IMR-90 (cell line): ENCODE measurements around the gene NCAPD3. TPM values are rescaled to one million over a fixed set of nuclear protein-coding genes. Genes with fewer than 3 reads are reported as not detected.

Source experiments
- ATAC-seq: fragments of 200-7000 bp; cut with Tn5 transposase; 2 replicates; pipeline ENCODE4 v1.9.1; 2020; ENCODE audit warnings: low read depth, mild to moderate bottlenecking, moderate library complexity
- BruUV-seq: library from RNA; stranded (reverse); fragments of 400-500 nt; replicated peaks from 2 replicates; lab custom pipeline; 2021; lab: Mats Ljungman, UMichigan
- CTCF ChIA-PET: fragments of 300-600 bp; formaldehyde crosslinking; extraction: SDS; loops from one replicate; lab custom pipeline; 2021; ENCODE audit warnings: antibody characterized with exemption; lab: Yijun Ruan, JAX
- POLR2A ChIA-PET: fragments of 300-600 bp; sonication (Branson Sonifier 250); formaldehyde crosslinking; loops from one replicate; lab custom pipeline; 2022; ENCODE audit warnings: antibody characterized with exemption; ENCODE audit not compliant: unreplicated experiment; lab: Charles Lee
- DNase-seq: peaks from one replicate; pipeline ENCODE4 v3.0.0; 2013
- H2AFZ ChIP-seq: replicated peaks from 2 replicates; pipeline ENCODE3; 2013; ENCODE audit warnings: low read length, mild to moderate bottlenecking; ENCODE audit not compliant: poor library complexity
- H2AK5ac ChIP-seq: 2 replicates; pipeline ENCODE4 v1.6.1; 2013; ENCODE audit warnings: low read depth, low read length, inconsistent platforms
- H2AK9ac ChIP-seq: replicated peaks from 2 replicates; pipeline ENCODE3; 2013; ENCODE audit warnings: mild to moderate bottlenecking, low read depth, low read length, moderate library complexity; ENCODE audit not compliant: poor library complexity
- H2BK120ac ChIP-seq: 2 replicates; pipeline ENCODE4 v1.6.1; 2013; ENCODE audit warnings: low read depth, low read length, inconsistent platforms
- H2BK15ac ChIP-seq: 3 replicates; pipeline ENCODE4 v1.6.1; 2013; ENCODE audit warnings: low read depth, low read length, inconsistent platforms
- H2BK20ac ChIP-seq: 2 replicates; pipeline ENCODE4 v1.6.1; 2013; ENCODE audit warnings: low read depth, mild to moderate bottlenecking, inconsistent platforms, low read length, moderate library complexity
- H2BK5ac ChIP-seq: 2 replicates; pipeline ENCODE4 v1.6.1; 2013; ENCODE audit warnings: mild to moderate bottlenecking, low read depth, low read length, inconsistent platforms; ENCODE audit not compliant: poor library complexity, severe bottlenecking
- H3K14ac ChIP-seq: replicated peaks from 2 replicates; pipeline ENCODE4 v1.6.1; 2013; ENCODE audit warnings: low read depth, low read length, inconsistent platforms
- H3K18ac ChIP-seq: 2 replicates; pipeline ENCODE4 v1.6.1; 2013; ENCODE audit warnings: low read depth, low read length, control low read depth
- H3K23ac ChIP-seq: 2 replicates; pipeline ENCODE4 v1.6.1; 2013; ENCODE audit warnings: low read depth, low read length, inconsistent platforms
- H3K27ac ChIP-seq: 2 replicates; pipeline ENCODE4 v1.5.1; 2013; ENCODE audit warnings: mild to moderate bottlenecking, control low read depth, low read length; ENCODE audit not compliant: insufficient read depth
- H3K27me3 ChIP-seq: 2 replicates; pipeline ENCODE4 v1.6.1; 2013; ENCODE audit warnings: low read length; ENCODE audit not compliant: control insufficient read depth, insufficient read depth
- H3K36me3 ChIP-seq: 2 replicates; pipeline ENCODE4 v1.6.1; 2013; ENCODE audit warnings: low read length, mixed read lengths; ENCODE audit not compliant: control insufficient read depth, insufficient read depth
- H3K4ac ChIP-seq: 2 replicates; pipeline ENCODE4 v1.6.1; 2013; ENCODE audit warnings: low read depth, low read length, inconsistent platforms
- H3K4me1 ChIP-seq: 2 replicates; pipeline ENCODE4 v1.6.1; 2013; ENCODE audit warnings: low read length, mixed read lengths; ENCODE audit not compliant: control insufficient read depth, insufficient read depth
- H3K4me2 ChIP-seq: 2 replicates; pipeline ENCODE4 v1.6.1; 2013; ENCODE audit warnings: low read depth, mild to moderate bottlenecking, control low read depth, low read length, moderate library complexity
- H3K4me3 ChIP-seq: 2 replicates; pipeline ENCODE4 v1.5.1; 2013; ENCODE audit warnings: low read depth, mild to moderate bottlenecking, control low read depth, low read length, moderate library complexity; ENCODE audit not compliant: insufficient read depth
- H3K56ac ChIP-seq: 2 replicates; pipeline ENCODE4 v1.6.1; 2013; ENCODE audit warnings: low read length, inconsistent platforms; ENCODE audit not compliant: insufficient read depth; ENCODE audit errors: extremely low read depth
- H3K79me1 ChIP-seq, 2 experiments: 2 replicates each; pipeline ENCODE4 v1.6.1; 2013; ENCODE audit warnings: low read length in 2 of 2, inconsistent platforms in 1 of 2, low read depth in 1 of 2
- H3K9ac ChIP-seq: 2 replicates; pipeline ENCODE4 v1.6.1; 2013; ENCODE audit warnings: low read depth, low read length, control low read depth
- H3K9me1 ChIP-seq: 2 replicates; pipeline ENCODE4 v1.6.1; 2013; ENCODE audit warnings: low read length, inconsistent platforms; ENCODE audit not compliant: insufficient read depth
- H3K9me3 ChIP-seq: 2 replicates; pipeline ENCODE4 v1.6.1; 2013; ENCODE audit warnings: low read length; ENCODE audit not compliant: control insufficient read depth, insufficient read depth
- H4K20me1 ChIP-seq: 2 replicates; pipeline ENCODE4 v1.6.1; 2013; ENCODE audit warnings: low read length, inconsistent platforms; ENCODE audit not compliant: insufficient read depth
- H4K5ac ChIP-seq: 2 replicates; pipeline ENCODE4 v1.6.1; 2013; ENCODE audit warnings: mild to moderate bottlenecking, low read depth, low read length, control low read depth
- H4K8ac ChIP-seq, 2 experiments: 2 replicates each; pipeline ENCODE4 v1.6.1; 2013; ENCODE audit warnings: low read depth in 2 of 2, low read length in 2 of 2, control low read depth in 1 of 2, inconsistent platforms in 1 of 2
- H4K91ac ChIP-seq: 2 replicates; pipeline ENCODE4 v1.6.1; 2013; ENCODE audit warnings: low read depth, low read length, inconsistent platforms; ENCODE audit not compliant: insufficient read depth
- CHD1 ChIP-seq: IDR thresholded peaks from 2 replicates; pipeline ENCODE4 v1.6.1; 2012; ENCODE audit warnings: low read depth, low read length, improper control_type of control experiment
- CTCF ChIP-seq: conservative IDR thresholded peaks from 2 replicates; pipeline ENCODE4 v1.5.1; 2012; ENCODE audit warnings: mild to moderate bottlenecking, low read depth, low read length, improper control_type of control experiment
- ELK1 ChIP-seq: fragments of 150-350 bp; IDR thresholded peaks from 2 replicates; pipeline ENCODE4 v1.6.1; 2016; ENCODE audit warnings: low read depth, mild to moderate bottlenecking, low read length, moderate library complexity, borderline replicate concordance
- WGBS, 2 experiments: methylation state at CpG; one replicate each; pipeline versions ENCODE4 v1.1.5 to v1.1.7; 2013; ENCODE audit warnings: missing lambda C conversion rate in 2 of 2; ENCODE audit not compliant: insufficient read length in 1 of 2; ENCODE audit errors: extremely low coverage in 2 of 2; 5-methylcytosine and 5-hydroxymethylcytosine counted together
- dilution Hi-C: fragments of 300-500 bp; cut with HindIII; formaldehyde crosslinking; loops from one replicate; pipeline ENCODE4 v1.14.3; 2018; ENCODE audit warnings: low sequenced_read_pairs; ENCODE audit not compliant: unreplicated experiment
- in situ Hi-C: fragments of 300-500 bp; cut with MboI; formaldehyde crosslinking; loops from 3 replicates; pipeline ENCODE4 v1.14.3; 2019; ENCODE audit warnings: low sequenced_read_pairs, inconsistent platforms, mixed read lengths
- intact Hi-C: fragments of 100-400 bp; cut with micrococcal nuclease; formaldehyde crosslinking; loops from 2 replicates; pipeline ENCODE4 v1.10.0; 2022
- polyA plus RNA-seq, 3 experiments: library from polyadenylated mRNA; depleted of rRNA; stranded (reverse); fragments of >200 nt; gene quantifications; 2 replicates each; pipeline ENCODE4 v1.2.3, GENCODE V29; 2012; ENCODE audit warnings: low replicate concordance in 1 of 3
- total RNA-seq: library from RNA; depleted of rRNA; stranded (reverse); fragments of >200 nt; gene quantifications from 2 replicates; pipeline ENCODE4 v1.2.3, GENCODE V29; 2012

Gene NCAPD3
- total and polyA plus RNA-seq, 2 of the 4 experiments (the other 2 are of a cell fraction): 18.0 to 19.2 TPM

GRCh38 chr11:134159652-134160051 lies 64.1 kb downstream of the NCAPD3 start:
- H2BK120ac ChIP-seq: no peak overlapping the region
- H3K27ac ChIP-seq: no peak overlapping the region
- H2BK15ac ChIP-seq: no peak overlapping the region
- H3K4ac ChIP-seq: no peak overlapping the region
- CTCF ChIA-PET: no interaction called here
- no peaks in the 10 kb centered on the region for H3K9me3 ChIP-seq
- no peak overlapping the region for H3K18ac ChIP-seq
- H3K9me1 ChIP-seq: no peaks in the 10 kb centered on the region
- no peak overlapping the region for H2AFZ ChIP-seq
- no peak overlapping the region for H2BK5ac ChIP-seq
- no peak overlapping the region for H2BK20ac ChIP-seq
- no peak overlapping the region for H2AK9ac ChIP-seq
- no peaks in the 10 kb centered on the region for H4K20me1 ChIP-seq
- peaks cover 28% of the 10 kb centered on the region for H3K36me3 ChIP-seq
- intact Hi-C loops: no loop called here
- no peak overlapping the region for H2AK5ac ChIP-seq
- H4K8ac ChIP-seq: no peak overlapping the region
- no peaks in the 10 kb centered on the region for H3K79me1 ChIP-seq
- WGBS, 2 experiments: 82% methylated on average over 7 of the region's 9 CpGs; no CpG with 5 or more reads in 1 of the 2 experiments
- dilution Hi-C loops: no loop called here
- no peak overlapping the region for H3K14ac ChIP-seq
- TF ChIP-seq CHD1 (no peak), CTCF (no peak), ELK1 (no peak)
- H3K4me3 ChIP-seq: no peak overlapping the region
- no peak overlapping the region for H4K91ac ChIP-seq
- ATAC-seq: no peak
- POLR2A ChIA-PET: no interaction called here
- BruUV-seq: no TSS peak
- no peak overlapping the region for H3K23ac ChIP-seq
- no peak overlapping the region for H3K56ac ChIP-seq
- in situ Hi-C loops: no loop called here
- no peak overlapping the region for H3K4me2 ChIP-seq
- H3K9ac ChIP-seq: no peak overlapping the region
- H4K5ac ChIP-seq: no peak overlapping the region
- no peaks in the 10 kb centered on the region for H3K4me1 ChIP-seq
- no peaks in the 10 kb centered on the region for H3K27me3 ChIP-seq
- DNase-seq: no peak
